Breast epithelium (tissue), 3 donors: ENCODE measurements around the gene CPEB3.

Experiments used
- POLR2A ChIP-seq: fragments of 450-650 bp; IDR thresholded peaks from one replicate; pipeline ENCODE4 v1.6.1; 2016; ENCODE audit warnings: antibody characterized with exemption, mild to moderate bottlenecking, moderate library complexity
- POLR2AphosphoS5 ChIP-seq, 3 donors: sonication (generic); formaldehyde crosslinking; IDR thresholded peaks; one replicate each; pipeline ENCODE4 v1.6.1; 2017; ENCODE audit warnings: antibody characterized with exemption in 3 of 3
- TF ChIP-seq, protein P1 (sequence below), 3 donors: fragments of 450-650 bp; IDR thresholded peaks; one replicate each; pipeline ENCODE4 v1.5.1; 2016 to 2017; ENCODE audit warnings: antibody characterized with exemption in 3 of 3, mild to moderate bottlenecking in 3 of 3, moderate library complexity in 3 of 3

DNA sequence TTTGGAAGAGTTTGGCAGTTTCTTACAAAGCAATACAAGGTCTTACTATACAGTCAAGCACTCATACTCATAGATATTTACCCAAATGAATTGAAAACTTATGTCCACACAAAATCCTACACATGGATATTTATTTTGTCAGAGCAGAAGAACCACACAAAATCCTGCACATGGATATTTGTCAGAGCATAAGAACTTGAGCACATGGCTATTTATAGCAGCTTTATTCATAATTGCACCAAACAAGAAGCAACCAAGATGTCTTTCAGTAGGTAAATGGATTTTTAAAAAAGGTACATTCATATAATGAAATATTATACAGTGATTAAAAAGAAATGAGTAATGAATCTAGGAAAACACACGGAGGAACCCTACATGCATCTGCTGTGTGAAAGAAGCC lies 251.9 kb downstream of the CPEB3 start:
- TF ChIP-seq POLR2A: no peak
- TF ChIP-seq, protein P1, sequence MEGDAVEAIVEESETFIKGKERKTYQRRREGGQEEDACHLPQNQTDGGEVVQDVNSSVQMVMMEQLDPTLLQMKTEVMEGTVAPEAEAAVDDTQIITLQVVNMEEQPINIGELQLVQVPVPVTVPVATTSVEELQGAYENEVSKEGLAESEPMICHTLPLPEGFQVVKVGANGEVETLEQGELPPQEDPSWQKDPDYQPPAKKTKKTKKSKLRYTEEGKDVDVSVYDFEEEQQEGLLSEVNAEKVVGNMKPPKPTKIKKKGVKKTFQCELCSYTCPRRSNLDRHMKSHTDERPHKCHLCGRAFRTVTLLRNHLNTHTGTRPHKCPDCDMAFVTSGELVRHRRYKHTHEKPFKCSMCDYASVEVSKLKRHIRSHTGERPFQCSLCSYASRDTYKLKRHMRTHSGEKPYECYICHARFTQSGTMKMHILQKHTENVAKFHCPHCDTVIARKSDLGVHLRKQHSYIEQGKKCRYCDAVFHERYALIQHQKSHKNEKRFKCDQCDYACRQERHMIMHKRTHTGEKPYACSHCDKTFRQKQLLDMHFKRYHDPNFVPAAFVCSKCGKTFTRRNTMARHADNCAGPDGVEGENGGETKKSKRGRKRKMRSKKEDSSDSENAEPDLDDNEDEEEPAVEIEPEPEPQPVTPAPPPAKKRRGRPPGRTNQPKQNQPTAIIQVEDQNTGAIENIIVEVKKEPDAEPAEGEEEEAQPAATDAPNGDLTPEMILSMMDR (IDR thresholded peaks at IDR 0.05): no peak
- TF ChIP-seq POLR2AphosphoS5 (IDR thresholded peaks at IDR 0.05): no peak
